MCF 10A (cell line): ENCODE data around the gene MED15. TPM values are rescaled to one million over a fixed set of nuclear protein-coding genes. Genes with fewer than 3 reads are reported as not detected.

Experiments
- Bru-seq: library from RNA; stranded (reverse); fragments of 400-500 nt; gene quantifications from one replicate; lab custom pipeline; 2021; lab: Mats Ljungman, UMichigan
- BruChase-seq, 2 experiments: library from RNA; stranded (reverse); fragments of 400-500 nt; gene quantifications; one replicate each; lab custom pipeline; 2021; lab: Mats Ljungman, UMichigan
- BruUV-seq: library from RNA; stranded (reverse); fragments of 400-500 nt; replicated peaks from 2 replicates; lab custom pipeline; 2021; lab: Mats Ljungman, UMichigan
- CTCF ChIA-PET: fragments of 300-600 bp; sonication (Branson Sonifier 250); formaldehyde crosslinking; extraction: SDS; loops from one replicate; lab custom pipeline; 2021; ENCODE audit warnings: antibody characterized with exemption, inconsistent platforms; lab: Yijun Ruan, JAX
- POLR2A ChIA-PET: fragments of 300-600, 350-650 bp; sonication (Branson Sonifier 250); formaldehyde crosslinking; extraction: SDS; loops from one replicate; lab custom pipeline; 2020; ENCODE audit warnings: antibody characterized with exemption, inconsistent platforms; lab: Yijun Ruan, JAX
- DNase-seq: peaks from one replicate; pipeline ENCODE4 v3.0.0-alpha.2; 2018; ENCODE audit not compliant: unreplicated experiment
- H3K27ac Mint-ChIP-seq: one replicate; pipeline ENCODE4 v1.8.0; 2022; ENCODE audit warnings: mild to moderate bottlenecking, low read depth, mixed read lengths; ENCODE audit not compliant: unreplicated experiment
- H3K27me3 Mint-ChIP-seq: one replicate; pipeline ENCODE4 v1.8.0; 2022; ENCODE audit warnings: mixed read lengths; ENCODE audit not compliant: insufficient read depth, unreplicated experiment
- H3K36me3 Mint-ChIP-seq: one replicate; pipeline ENCODE4 v1.8.0; 2022; ENCODE audit warnings: mild to moderate bottlenecking, moderate library complexity, mixed read lengths; ENCODE audit not compliant: insufficient read depth, unreplicated experiment
- H3K4me1 Mint-ChIP-seq: one replicate; pipeline ENCODE4 v1.8.0; 2022; ENCODE audit warnings: mixed read lengths; ENCODE audit not compliant: insufficient read depth, unreplicated experiment
- H3K4me3 Mint-ChIP-seq: one replicate; pipeline ENCODE4 v1.8.0; 2022; ENCODE audit warnings: mild to moderate bottlenecking, moderate library complexity, mixed read lengths; ENCODE audit not compliant: unreplicated experiment
- H3K9me3 Mint-ChIP-seq: one replicate; pipeline ENCODE4 v1.8.0; 2022; ENCODE audit warnings: mixed read lengths; ENCODE audit not compliant: unreplicated experiment
- CTCF ChIP-seq: fragments of 200-600 bp; IDR thresholded peaks from one replicate; pipeline ENCODE4 v1.8.0; 2022; ENCODE audit warnings: antibody characterized with exemption, mild to moderate bottlenecking; ENCODE audit not compliant: unreplicated experiment
- intact Hi-C: fragments of 100-400 bp; cut with micrococcal nuclease; formaldehyde crosslinking; loops from 2 replicates; pipeline ENCODE4 v1.14.1; 2022
- long read RNA-seq: library from polyadenylated mRNA; stranded (forward); transcript quantifications from one replicate; pipeline ENCODE4 v2.0.0, GENCODE V29; 2022
- total RNA-seq: library from RNA; stranded (reverse); gene quantifications from 2 replicates; pipeline ENCODE4 v1.2.3, GENCODE V29; 2022

Gene MED15
- total RNA-seq, result 122 TPM in 2 replicates
- Bru-seq, nascent RNA, result percentile 83 among the genes with signal in this experiment
- BruChase-seq, experiment 1, labeled RNA remaining after a 6-hour chase, result percentile 83 among the genes with signal in this experiment
- BruChase-seq, experiment 2, labeled RNA remaining after a 2-hour chase, result percentile 83 among the genes with signal in this experiment
- long read RNA-seq, transcript MED15-222 (9 exons, 2,733 nt), result minor isoform, 9 of 249 reads
- long read RNA-seq, transcript MED15-201 (18 exons, 3,351 nt), result minor isoform, 36 of 249 reads
- long read RNA-seq, transcript MED15-202 (17 exons, 3,252 nt), result major isoform, 68 of 249 reads
- long read RNA-seq, transcript MED15-229 (10 exons, 3,563 nt), result minor isoform, 5 of 249 reads
- long read RNA-seq, partial matches to known transcripts, result 27 of 249 reads
- long read RNA-seq, other reads (novel, unspliced or antisense), result 97 of 249 reads

GRCh38 chr22:20507253-20508066, at the start of gene MED15:
Gene MED15, plus strand, starts transcription at chr22:20507610. Its CDS starts 69 bp downstream, at chr22:20507679.
- Mint-ChIP-seq H3K27ac (peak within 1 kb of the TSS; percentile 99), H3K27me3 (no peaks in the 10 kb centered on the region), H3K4me1 (peaks cover 50% of the 10 kb centered on the region), H3K36me3 (peaks cover 31% of the 10 kb centered on the region), H3K4me3 (peak within 1 kb of the TSS; percentile 90), H3K9me3 (no peaks in the 10 kb centered on the region)
- ChIA-PET POLR2A (interaction anchor here (0.6 to 16.3 kb wide), 13 partner anchors 9 to 1028 kb away, joined by 3 to 332 read pairs (median 11); partner anchors contain the start of genes CDC45, KLHL22 and UFD1), CTCF (interaction anchor here (0.6 to 2.0 kb wide), 5 partner anchors 11 to 61 kb away, joined by 3 to 7 read pairs (median 4); no protein-coding TSS in a partner anchor)
- intact Hi-C loops, result loop anchor here (2.0 kb wide), 1 partner anchor 61 kb away; no protein-coding TSS in a partner anchor
- DNase-seq, result peak; percentile 87
- TF ChIP-seq CTCF, result no peak
- TSS peak; percentile 72 for BruUV-seq

GRCh38 chr22:20458530-20459151, 48.8 kb upstream of the MED15 start:
- DNase-seq, result no peak
- Mint-ChIP-seq H3K9me3 (no peaks in the 10 kb centered on the region), H3K27ac (no peak overlapping the region), H3K4me3 (no peak overlapping the region), H3K36me3 (peaks cover 47% of the 10 kb centered on the region), H3K27me3 (no peaks in the 10 kb centered on the region), H3K4me1 (no peaks in the 10 kb centered on the region)
- POLR2A ChIA-PET, result no interaction called here
- intact Hi-C loops, result no loop called here
- TF ChIP-seq CTCF, result no peak
- CTCF ChIA-PET, result interaction anchor here (0.6 kb wide), 2 partner anchors 11 to 367 kb away, joined by 3 read pairs; no protein-coding TSS in a partner anchor
- BruUV-seq, result no TSS peak

- Mint-ChIP-seq H3K27me3 (no peaks in the 10 kb centered on the region), H3K9me3 (no peaks in the 10 kb centered on the region), H3K4me3 (no peak overlapping the region), H3K27ac (no peak overlapping the region), H3K4me1 (no peaks in the 10 kb centered on the region), H3K36me3 (peaks cover 48% of the 10 kb centered on the region)
- ChIA-PET POLR2A (no interaction called here), CTCF (interaction anchor here (0.5 to 0.6 kb wide), 2 partner anchors 11 to 282 kb away, joined by 3 read pairs; no protein-coding TSS in a partner anchor)
- no TSS peak for BruUV-seq
- no peak for TF ChIP-seq CTCF
- intact Hi-C loops, result no loop called here
- DNase-seq, result no peak
These were observed 48.3 kb upstream of the MED15 start for GRCh38 chr22:20459152-20459542.
